ENCODE measurements around the gene CCDC9B. TPM values are rescaled to one million over a fixed set of nuclear protein-coding genes. Genes with fewer than 3 reads are reported as not detected.
A peak's percentile ranks its signal among the peaks of the same experiment; 100 is the strongest.

Gene CCDC9B
- total RNA-seq, 1 donor from 2014 or later, result 58.0 TPM

DNA sequence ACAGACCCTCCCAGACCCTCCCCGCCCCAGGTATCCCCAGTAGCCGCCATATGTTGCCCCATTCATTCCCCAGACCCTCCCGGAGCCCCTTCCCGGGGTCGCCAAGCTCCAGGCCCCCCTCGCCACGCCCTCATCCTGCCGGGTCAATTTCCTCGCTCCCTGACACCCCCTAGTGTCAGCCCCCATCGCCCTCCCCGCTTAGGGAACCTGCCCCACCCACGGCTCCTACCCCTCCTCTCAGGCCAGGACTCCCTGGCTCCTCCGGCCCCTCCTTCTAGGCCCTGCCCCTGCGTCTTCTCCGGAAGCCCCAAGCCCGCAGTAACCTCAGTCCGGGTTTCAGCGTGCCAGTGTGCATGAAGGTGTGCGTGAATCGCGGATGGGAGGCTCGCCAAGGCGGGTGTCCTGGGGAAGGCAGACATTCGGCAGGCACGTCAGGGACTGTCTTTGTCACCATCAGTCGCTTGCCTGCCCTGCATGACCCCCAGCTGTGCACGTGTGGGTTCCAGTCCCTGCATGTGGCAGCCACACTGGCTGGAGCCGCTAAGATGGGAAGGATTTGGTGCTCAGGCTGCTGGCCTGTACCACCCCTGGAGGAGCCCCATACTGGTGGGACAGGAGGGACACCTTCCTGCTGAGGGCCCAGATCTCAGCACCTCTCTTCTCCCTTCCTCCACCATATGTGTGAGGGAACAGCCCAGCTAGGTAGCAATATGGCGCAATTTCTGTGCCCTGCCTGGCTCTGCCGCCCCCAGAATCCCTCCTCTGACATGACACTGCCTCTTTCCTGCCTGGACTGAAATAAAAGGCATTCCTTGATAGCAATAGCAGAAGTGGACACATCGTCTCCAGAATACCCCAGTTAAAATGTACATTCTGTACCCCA is 18.0 kb upstream of the CCDC9B start:
- H3K27me3 Mint-ChIP-seq (ENCODE audit: low read depth), result peaks cover 5% of the 10 kb centered on the region

GRCh38 chr15:40357723-40358470 is 17.2 kb upstream of the CCDC9B start, which contains the start of gene DISP2:
TSS of gene DISP2 (plus strand) at chr15:40358219. CDS start at chr15:40358322, 103 bp downstream.
- H3K27me3 Mint-ChIP-seq (ENCODE audit: low read depth), result peaks cover 5% of the 10 kb centered on the region
- H3K4me1 Mint-ChIP-seq (ENCODE audit: low read depth), result peaks cover 37% of the 10 kb centered on the region
- peak within 1 kb of the TSS; percentile 77 for H3K4me3 Mint-ChIP-seq (ENCODE audit: unreplicated experiment)
- H3K9me3 Mint-ChIP-seq (ENCODE audit: low read depth), result no peaks in the 10 kb centered on the region
- TF ChIP-seq, protein P1, sequence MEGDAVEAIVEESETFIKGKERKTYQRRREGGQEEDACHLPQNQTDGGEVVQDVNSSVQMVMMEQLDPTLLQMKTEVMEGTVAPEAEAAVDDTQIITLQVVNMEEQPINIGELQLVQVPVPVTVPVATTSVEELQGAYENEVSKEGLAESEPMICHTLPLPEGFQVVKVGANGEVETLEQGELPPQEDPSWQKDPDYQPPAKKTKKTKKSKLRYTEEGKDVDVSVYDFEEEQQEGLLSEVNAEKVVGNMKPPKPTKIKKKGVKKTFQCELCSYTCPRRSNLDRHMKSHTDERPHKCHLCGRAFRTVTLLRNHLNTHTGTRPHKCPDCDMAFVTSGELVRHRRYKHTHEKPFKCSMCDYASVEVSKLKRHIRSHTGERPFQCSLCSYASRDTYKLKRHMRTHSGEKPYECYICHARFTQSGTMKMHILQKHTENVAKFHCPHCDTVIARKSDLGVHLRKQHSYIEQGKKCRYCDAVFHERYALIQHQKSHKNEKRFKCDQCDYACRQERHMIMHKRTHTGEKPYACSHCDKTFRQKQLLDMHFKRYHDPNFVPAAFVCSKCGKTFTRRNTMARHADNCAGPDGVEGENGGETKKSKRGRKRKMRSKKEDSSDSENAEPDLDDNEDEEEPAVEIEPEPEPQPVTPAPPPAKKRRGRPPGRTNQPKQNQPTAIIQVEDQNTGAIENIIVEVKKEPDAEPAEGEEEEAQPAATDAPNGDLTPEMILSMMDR (IDR thresholded peaks at IDR 0.05), result peak; percentile 31
- no peaks in the 10 kb centered on the region for H3K36me3 Mint-ChIP-seq (ENCODE audit: low read depth)
- H3K27ac Mint-ChIP-seq (ENCODE audit: unreplicated experiment), result peak within 1 kb of the TSS; percentile 63
- DNase-seq (ENCODE audit: low spot score), result peak; percentile 93

More for the DNA sequence above, 18.0 kb upstream of the CCDC9B start:
- Mint-ChIP-seq H3K27ac (ENCODE audit: unreplicated experiment) (no peak overlapping the region), H3K4me3 (ENCODE audit: unreplicated experiment) (peak overlapping the region; percentile 59), H3K4me1 (ENCODE audit: low read depth) (peaks cover 34% of the 10 kb centered on the region), H3K9me3 (ENCODE audit: low read depth) (no peaks in the 10 kb centered on the region), H3K36me3 (ENCODE audit: low read depth) (no peaks in the 10 kb centered on the region)
- no peak for DNase-seq (ENCODE audit: low spot score)
- TF ChIP-seq, protein P1 (IDR thresholded peaks at IDR 0.05), result peak; percentile 16

DNA sequence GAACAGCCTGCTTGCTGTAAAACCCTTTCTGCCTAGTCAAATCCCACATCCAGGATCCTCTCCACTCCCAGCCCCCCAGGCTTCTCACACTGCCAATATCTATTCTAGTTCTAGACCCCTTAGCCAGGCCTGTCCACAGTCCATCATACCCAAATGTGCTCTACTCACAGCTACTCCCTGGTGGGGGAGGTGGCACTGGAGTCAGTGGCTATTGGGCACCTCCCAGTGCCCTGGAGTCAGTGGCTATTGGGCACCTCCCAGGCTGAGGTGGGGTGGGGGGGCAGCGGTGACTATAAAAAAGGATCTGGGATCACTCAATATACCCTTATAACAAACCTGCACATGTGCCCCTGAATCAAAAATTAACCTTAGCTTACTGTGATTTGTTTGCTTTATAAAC is 16.5 kb upstream of the CCDC9B start:
- Mint-ChIP-seq H3K27me3 (ENCODE audit: low read depth) (peaks cover 3% of the 10 kb centered on the region), H3K4me1 (ENCODE audit: low read depth) (peaks cover 39% of the 10 kb centered on the region), H3K4me3 (ENCODE audit: unreplicated experiment) (no peak overlapping the region), H3K27ac (ENCODE audit: unreplicated experiment) (no peak overlapping the region), H3K9me3 (ENCODE audit: low read depth) (no peaks in the 10 kb centered on the region), H3K36me3 (ENCODE audit: low read depth) (no peaks in the 10 kb centered on the region)
- TF ChIP-seq, protein P1 (IDR thresholded peaks at IDR 0.05), result no peak
- no peak for DNase-seq (ENCODE audit: low spot score)

- H3K4me3 Mint-ChIP-seq (ENCODE audit: unreplicated experiment), result no peak overlapping the region
- H3K4me1 Mint-ChIP-seq (ENCODE audit: low read depth), result peaks cover 39% of the 10 kb centered on the region
- no peaks in the 10 kb centered on the region for H3K9me3 Mint-ChIP-seq (ENCODE audit: low read depth)
- no peaks in the 10 kb centered on the region for H3K36me3 Mint-ChIP-seq (ENCODE audit: low read depth)
- TF ChIP-seq, protein P1 (IDR thresholded peaks at IDR 0.05), result no peak
- DNase-seq (ENCODE audit: low spot score), result no peak
- no peak overlapping the region for H3K27ac Mint-ChIP-seq (ENCODE audit: unreplicated experiment)
- H3K27me3 Mint-ChIP-seq (ENCODE audit: low read depth), result no peaks in the 10 kb centered on the region
These were observed 15.3 kb upstream of the CCDC9B start for GRCh38 chr15:40355976-40356585.
